Stimulated activated CD4-positive, alpha-beta T cell treated with anti-CD3 and anti-CD28 coated beads, Interleukin-2, amount 100 ng/mL, for 24 hours (primary cell): ENCODE data around the gene MSI2.
"Not testable (repeated sequence)": the region's sequence is repeated elsewhere in the genome, so short reads cannot be mapped to it uniquely, and the experiment has no call there.

ENCODE experiments used
- DNase-seq, 2 donors: peaks; one replicate each; pipeline ENCODE4 v3.0.0-alpha.2; 2020

Gene MSI2

DNA sequence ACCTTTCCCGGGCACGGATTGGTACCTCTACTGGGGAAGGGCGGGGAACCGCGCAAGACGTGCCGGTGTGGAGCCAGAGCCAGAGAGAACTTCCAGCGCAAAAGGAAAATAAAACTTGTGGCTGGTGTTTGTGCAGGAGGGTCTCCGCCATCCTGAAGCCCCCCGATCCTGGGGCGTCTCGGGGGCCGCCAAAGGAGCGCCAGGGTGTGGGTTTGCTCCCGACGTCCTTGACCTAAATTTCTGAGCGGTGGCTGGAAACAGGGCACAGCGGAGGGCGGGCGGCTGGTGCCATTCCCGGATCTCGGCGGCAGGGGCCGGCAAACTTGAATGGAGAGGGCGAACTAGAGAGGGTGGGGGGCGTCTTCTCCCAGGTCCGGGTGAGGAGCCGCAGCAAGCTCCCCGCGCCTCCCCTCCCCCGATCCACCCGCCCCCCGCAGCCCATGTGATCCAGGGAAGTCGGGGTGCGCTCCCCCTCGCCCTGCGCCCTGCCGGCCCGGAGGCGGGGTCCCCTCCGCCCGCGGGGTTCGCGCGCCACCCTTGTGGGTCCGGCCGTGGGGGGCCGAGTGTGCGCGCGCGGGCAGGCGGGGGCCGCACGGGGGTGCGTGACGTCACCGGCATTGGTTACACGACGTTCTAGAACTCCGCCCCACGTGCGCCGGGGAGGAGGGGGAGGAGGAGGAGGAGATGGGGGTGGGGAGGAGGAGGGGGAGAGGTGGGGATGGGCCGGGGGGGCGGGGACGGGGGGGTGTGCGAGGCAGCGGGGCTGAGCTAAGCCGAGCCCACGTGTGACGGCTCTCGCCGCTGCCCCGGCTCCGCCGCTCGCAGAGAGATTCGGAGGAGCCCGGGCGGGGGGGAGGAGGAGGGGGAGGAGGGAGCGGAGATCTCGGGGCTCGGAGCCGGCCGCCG is at the start of gene MSI2:
Gene MSI2 (plus strand): TSS at position 748 of the 906 bp plus-strand sequence. CDS start 220 bp downstream, outside the sequence.
- DNase-seq, result peak; percentile 89

DNA sequence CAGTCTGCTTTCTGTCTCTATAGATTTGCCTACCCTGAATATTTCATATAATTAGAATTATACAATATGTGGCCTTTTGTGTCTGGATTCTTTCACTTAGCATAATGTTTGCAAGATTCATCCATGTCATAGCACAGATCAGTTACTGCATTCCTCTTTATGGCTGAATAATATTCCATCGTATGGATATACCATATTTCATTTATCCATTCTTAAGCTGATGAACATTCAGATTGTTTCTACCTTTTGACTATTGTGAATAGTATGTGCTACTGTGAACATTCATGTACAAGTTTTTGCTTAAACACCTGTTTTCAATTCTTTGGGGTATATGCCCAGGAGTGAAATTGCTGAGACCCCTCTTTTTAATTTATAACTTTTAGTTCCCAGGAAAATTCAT is 49.4 kb upstream of the MSI2 start:
- DNase-seq, result no peak

DNA sequence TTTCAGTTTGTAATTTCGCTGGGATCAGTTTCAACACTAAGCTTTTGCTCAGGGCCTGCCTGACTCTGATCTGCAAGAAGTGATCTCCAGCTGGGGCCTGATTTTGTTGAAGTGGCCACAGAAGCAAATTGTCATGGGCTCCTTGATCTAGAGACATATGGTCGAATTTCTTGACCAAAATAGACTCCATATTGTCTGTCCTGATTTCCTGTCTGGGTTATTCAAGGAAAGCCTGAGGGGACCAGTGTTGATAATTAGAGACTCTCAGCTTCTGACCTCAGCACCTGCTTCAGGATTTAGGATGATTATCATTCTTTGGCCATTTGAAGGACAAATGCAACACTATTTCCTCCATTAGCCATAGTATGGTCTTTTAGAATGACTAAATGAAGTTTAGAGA is 48.9 kb upstream of the MSI2 start:
- no peak for DNase-seq

- no peak for DNase-seq
Observed at GRCh38 chr17:57210224-57210553, 46.1 kb upstream of the MSI2 start.

GRCh38 chr17:57210972-57211411 is 45.3 kb upstream of the MSI2 start:
- no peak for DNase-seq

DNA sequence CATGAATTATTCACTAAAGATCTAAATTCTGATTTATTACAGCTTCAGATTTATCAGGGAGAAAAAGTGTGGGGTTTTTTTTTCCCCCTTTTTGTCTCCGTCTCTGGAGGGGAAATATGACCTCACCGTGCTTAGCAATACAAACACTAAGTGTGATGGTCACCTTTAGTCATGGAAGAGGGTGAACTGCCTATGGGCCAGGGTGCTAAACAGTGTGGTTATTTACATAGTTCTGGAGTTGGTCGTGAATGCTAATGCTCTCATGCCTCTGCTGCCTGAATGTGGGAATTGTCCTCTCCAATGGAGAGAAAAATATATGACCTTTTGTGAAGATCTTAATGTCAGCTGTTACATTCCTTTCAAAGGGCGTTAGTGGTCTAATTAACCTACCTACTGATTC is 44.8 kb upstream of the MSI2 start:
- no peak for DNase-seq

- no peak for DNase-seq
Observed at GRCh38 chr17:57213180-57213825, 43.0 kb upstream of the MSI2 start.

DNA sequence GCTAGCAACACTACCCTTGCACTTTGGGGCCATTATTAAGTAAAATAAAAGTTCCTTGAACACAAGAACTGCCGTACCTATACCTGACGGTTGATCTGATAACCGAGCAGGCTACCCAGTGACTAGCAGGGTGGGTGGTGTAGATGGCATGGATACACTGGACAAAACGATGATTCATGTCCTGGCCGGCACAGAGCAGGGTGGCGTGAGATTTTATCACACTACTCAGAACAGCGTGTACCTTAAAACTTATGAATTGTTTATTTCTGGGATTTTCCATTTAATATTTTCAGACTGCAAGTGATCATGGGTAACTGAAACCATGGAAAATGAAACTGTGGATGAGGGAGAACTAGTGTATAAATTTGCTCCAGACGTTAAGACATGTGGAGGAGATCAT is 41.0 kb upstream of the MSI2 start:
- DNase-seq, result no peak

DNA sequence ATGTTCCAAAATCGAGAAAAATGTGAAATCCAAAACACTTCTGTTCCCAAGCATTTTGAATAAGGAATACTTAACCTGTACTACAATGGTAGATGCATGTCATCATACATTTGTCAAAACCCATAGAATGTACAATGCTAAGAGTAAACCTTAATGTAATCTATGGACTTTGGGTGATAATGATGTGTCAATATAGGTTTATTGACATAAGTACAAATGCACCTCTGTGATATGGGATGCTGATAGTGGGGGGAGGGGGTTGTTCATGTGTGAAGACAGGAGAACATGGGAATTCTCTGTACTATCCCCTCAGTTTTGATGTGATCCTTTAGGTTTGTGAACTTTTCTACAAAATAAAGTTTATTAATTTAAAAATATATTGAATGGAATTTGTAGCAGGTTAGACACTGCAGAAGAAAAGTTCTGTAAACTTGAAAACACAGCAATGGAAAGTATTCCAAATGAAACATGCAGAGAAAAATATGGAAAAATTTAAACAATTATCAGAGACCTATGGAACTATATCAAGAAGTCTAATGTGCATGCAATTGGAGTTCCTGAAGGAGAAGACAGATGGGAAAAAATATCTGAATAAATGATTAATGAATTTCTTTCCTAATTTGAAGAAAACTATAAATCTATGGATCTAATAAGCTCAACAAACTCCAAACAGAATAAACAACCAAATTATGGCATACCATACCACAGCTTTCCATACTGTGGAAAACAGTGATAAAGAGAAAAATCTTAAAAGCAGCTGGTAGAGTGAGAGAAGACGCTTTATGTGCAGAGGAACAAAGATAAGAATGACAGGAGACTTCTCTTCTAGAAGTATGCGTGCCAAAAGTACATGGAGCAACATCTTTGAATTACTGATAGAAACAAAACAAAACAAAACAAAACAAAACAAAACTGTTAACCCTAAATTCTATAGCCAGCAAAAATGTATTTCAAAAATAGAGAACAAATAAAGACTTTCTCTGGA is 34.7 kb upstream of the MSI2 start:
- DNase-seq, result no peak

- not testable (repeated sequence) for DNase-seq
Observed at GRCh38 chr17:57222422-57222821, 33.9 kb upstream of the MSI2 start.

- DNase-seq, result no peak
Observed at GRCh38 chr17:57225127-57225526, 31.2 kb upstream of the MSI2 start.

GRCh38 chr17:57226793-57227192 is 29.5 kb upstream of the MSI2 start:
- DNase-seq, result no peak

GRCh38 chr17:57228911-57229310 is 27.4 kb upstream of the MSI2 start:
- DNase-seq, result no peak

DNA sequence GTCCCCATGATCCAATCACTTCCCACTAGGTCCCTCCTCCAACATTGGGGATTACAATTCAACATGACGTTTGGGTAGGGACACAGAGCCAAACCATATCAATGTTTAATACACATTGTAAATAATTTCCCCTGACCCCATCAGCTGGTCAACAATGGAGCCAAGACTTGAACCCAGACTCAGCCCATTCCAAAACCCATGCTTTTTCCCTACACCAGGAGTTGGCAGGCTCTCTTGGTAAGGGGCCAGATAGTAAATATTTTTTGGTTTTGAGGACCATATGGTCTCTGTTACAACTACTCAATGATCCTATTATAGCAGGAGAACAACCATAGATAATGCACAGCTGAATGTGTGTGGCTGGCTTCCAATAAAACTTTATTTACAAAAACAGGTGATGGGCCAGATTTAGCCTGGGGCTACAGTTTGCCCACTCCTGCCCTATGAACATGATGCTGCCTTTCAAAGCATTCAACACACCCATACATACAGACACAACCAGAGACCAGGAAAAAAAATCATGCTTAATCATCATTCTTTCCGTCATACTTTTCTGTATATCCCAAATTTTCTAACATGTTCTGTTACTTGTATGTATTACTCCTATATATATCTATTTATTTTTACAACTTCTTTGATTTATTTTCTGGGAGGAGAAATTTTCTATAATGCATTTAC is 22.1 kb upstream of the MSI2 start:
- no peak for DNase-seq

DNA sequence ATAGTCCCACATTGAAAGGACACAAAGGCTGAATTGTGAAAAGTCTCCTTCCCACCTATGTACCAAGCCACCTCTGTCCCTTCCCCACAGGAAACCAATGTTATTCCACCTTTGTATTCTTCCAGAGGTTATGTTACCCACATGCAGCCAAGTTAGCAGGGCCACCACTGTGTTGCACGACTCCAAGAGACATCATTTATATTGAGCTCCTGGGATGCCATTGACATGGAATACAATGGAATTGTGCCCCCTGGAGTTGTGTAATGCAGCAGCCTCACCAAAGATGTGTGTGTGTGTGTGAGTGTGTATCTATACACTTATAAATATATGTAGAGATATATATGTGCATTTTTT is 21.6 kb upstream of the MSI2 start:
- DNase-seq, result no peak

GRCh38 chr17:57235124-57235523 is 21.2 kb upstream of the MSI2 start:
- DNase-seq, result no peak

DNA sequence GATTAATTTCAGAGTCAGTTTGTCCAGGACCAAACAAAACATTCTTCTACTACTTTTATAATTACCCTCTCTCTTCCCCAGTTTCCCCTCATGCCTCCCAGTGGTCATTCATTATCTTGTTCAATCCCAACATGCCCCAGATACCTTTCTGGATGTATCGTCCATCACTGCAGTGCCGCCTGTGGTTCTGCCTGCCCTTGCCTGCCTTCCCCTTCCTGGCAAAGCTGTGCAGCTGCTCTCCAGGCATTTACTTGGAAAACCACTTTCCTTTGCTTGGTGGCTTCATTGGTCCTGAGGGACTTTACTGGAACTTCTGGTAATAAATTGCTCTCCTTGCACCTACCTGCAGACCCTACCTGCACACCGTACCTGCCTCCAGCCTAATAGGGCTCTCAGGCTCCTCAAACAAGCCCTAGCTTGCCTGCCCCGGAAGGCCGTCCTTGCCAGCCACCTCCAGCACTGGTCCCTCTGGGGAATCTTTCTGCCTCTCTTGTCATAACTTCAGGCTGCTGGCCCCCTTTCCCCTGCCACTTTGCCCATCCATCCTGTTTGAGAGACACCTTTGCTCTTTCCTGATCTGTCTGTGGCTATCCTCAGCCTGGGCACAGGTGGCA is 19.5 kb upstream of the MSI2 start:
- no peak for DNase-seq

DNA sequence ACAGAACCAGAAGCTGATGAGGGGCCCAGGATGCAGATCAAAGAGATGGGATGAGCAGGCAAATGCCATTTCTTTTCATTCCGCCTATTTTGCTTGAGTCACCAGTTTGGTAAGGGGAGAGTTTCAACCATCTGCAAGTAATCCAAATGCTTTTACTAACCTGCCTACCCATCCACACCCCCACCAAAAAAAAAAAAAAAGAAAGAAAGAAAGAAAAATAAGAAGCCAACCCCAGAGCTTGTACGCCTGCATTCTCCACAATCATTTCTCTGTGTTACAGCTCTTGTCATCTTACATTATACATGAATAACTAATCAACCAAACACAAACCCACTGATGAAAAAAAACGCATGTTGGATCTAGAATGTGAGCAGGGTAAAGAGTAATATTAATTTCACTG is 15.7 kb upstream of the MSI2 start:
- no peak for DNase-seq

- no peak for DNase-seq
Observed at GRCh38 chr17:57242148-57242547, 14.2 kb upstream of the MSI2 start.

DNA sequence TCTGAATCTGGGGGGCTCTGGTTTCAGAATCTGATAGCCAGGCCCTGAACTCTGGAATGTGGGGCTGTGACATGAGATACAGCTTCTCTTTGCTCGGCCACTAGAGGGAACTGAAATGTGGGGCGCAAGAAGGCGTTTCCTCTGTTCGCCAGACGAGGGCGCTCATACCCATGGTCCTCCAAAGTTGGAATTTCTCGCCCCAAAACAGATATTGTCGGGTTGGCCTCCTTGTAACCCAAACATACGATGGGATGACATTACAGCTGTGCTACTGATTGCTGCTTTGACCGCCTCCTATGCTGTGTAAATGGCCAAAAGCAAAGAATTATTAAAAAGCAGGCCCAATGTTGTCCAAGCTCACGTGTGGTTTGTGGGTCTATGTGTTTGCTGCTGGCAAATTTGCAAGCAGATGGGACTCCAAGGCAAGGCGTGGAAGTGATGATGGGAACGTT is 13.1 kb upstream of the MSI2 start:
- peak; percentile 81 to 84 for DNase-seq

DNA sequence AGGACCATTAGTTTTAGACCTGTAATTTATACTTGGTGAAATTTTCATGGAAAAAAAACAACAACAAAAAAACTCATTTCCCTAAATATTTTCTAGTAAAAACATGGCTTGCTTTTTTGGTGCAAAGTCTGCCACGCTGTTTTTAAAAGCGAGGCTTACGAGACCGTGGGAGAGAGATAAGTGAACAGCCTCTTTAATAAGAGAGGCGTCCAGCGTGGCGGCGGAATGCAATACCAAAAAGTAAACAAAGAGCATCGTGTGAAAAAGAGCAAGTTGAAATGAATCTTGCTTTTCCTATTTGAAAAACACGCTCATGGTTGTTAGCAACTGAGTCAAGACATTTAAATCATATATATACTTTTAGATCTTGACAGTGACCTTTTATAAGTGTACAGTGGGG is 10.5 kb upstream of the MSI2 start:
- DNase-seq, result no peak

GRCh38 chr17:57246257-57246656 is 10.1 kb upstream of the MSI2 start:
- no peak for DNase-seq
